Keratinocyte (primary cell): Measurements from ENCODE around the gene CEP95. TPM values are rescaled to one million over a fixed set of nuclear protein-coding genes. Genes with fewer than 3 reads are reported as not detected.

Experiments used
- DNase-seq: peaks from one replicate; pipeline ENCODE4 v3.0.0-alpha.2; 2011; ENCODE audit warnings: low read depth, missing footprints, low spot score
- FAIRE-seq: peaks from 2 replicates; lab custom pipeline; 2011; peaks lifted over from hg19 to GRCh38; lab: Jason Lieb, UNC
- H2AFZ ChIP-seq: 2 replicates; pipeline ENCODE4 v1.6.0; 2012; ENCODE audit warnings: low read length, control low read depth, inconsistent platforms; ENCODE audit not compliant: control insufficient read depth
- H3K27ac ChIP-seq: 2 replicates; pipeline ENCODE4 v1.5.1; 2011; ENCODE audit warnings: low read length; ENCODE audit not compliant: control insufficient read depth, insufficient read depth
- H3K27me3 ChIP-seq: 3 replicates; pipeline ENCODE4 v1.6.0; 2011; ENCODE audit warnings: low read length; ENCODE audit not compliant: control insufficient read depth, insufficient read depth; ENCODE audit errors: extremely low read depth
- H3K36me3 ChIP-seq, 2 experiments: 2 replicates in 1 of 2; 3 replicates in 1 of 2; pipeline ENCODE4 v1.5.1; 2011; ENCODE audit warnings: low read length in 2 of 2, mild to moderate bottlenecking in 1 of 2; ENCODE audit not compliant: control insufficient read depth in 2 of 2, insufficient read depth in 2 of 2; ENCODE audit errors: extremely low read depth in 1 of 2
- H3K4me1 ChIP-seq: 3 replicates; pipeline ENCODE4 v1.5.1; 2011; ENCODE audit warnings: low read length; ENCODE audit not compliant: control insufficient read depth, insufficient read depth; ENCODE audit errors: extremely low read depth
- H3K4me2 ChIP-seq: 3 replicates; pipeline ENCODE4 v1.6.0; 2011; ENCODE audit warnings: low read depth, low read length; ENCODE audit not compliant: control insufficient read depth, insufficient read depth; ENCODE audit errors: extremely low read depth
- H3K4me3 ChIP-seq, 3 experiments: fragments of 200-600 bp in 1 of 3; sonication (generic) in 1 of 3; 2 replicates in 2 of 3; 3 replicates in 1 of 3; pipeline ENCODE4 v1.5.1; 2011 to 2016; ENCODE audit warnings: low read length in 3 of 3, mild to moderate bottlenecking in 3 of 3, control low read depth in 2 of 3, inconsistent platforms in 1 of 3, low read depth in 1 of 3, mixed read lengths in 1 of 3, mixed run types in 1 of 3, moderate library complexity in 1 of 3; ENCODE audit not compliant: control insufficient read depth in 2 of 3, insufficient read depth in 2 of 3; ENCODE audit errors: extremely low read depth in 1 of 3
- H3K79me2 ChIP-seq: 2 replicates; pipeline ENCODE4 v1.6.0; 2012; ENCODE audit warnings: low read length; ENCODE audit not compliant: control insufficient read depth, insufficient read depth
- H3K9ac ChIP-seq: 3 replicates; pipeline ENCODE4 v1.6.0; 2011; ENCODE audit warnings: low read length; ENCODE audit not compliant: control insufficient read depth, insufficient read depth; ENCODE audit errors: extremely low read depth
- H3K9me1 ChIP-seq: 3 replicates; pipeline ENCODE4 v1.6.0; 2011; ENCODE audit warnings: low read length; ENCODE audit not compliant: control insufficient read depth, insufficient read depth; ENCODE audit errors: extremely low read depth
- H3K9me3 ChIP-seq: 2 replicates; pipeline ENCODE4 v1.5.1; 2012; ENCODE audit warnings: low read depth, low read length; ENCODE audit not compliant: control insufficient read depth
- H4K20me1 ChIP-seq: 3 replicates; pipeline ENCODE4 v1.6.0; 2011; ENCODE audit warnings: low read length; ENCODE audit not compliant: control insufficient read depth, insufficient read depth; ENCODE audit errors: extremely low read depth
- CTCF ChIP-seq, 3 experiments: IDR thresholded peaks in 1 of 3; conservative IDR thresholded peaks in 1 of 3; optimal IDR thresholded peaks in 1 of 3; 2 replicates in 2 of 3; 3 replicates in 1 of 3; pipeline versions ENCODE3 to v1.5.1; 2011; ENCODE audit warnings: low read length in 3 of 3, mild to moderate bottlenecking in 3 of 3, moderate library complexity in 2 of 3, control low read depth in 1 of 3, inconsistent platforms in 1 of 3; ENCODE audit not compliant: insufficient read depth in 2 of 3; ENCODE audit errors: extremely low read depth in 1 of 3
- EZH2 ChIP-seq: IDR thresholded peaks from one replicate; pipeline ENCODE4 v1.6.1; 2012; ENCODE audit warnings: inconsistent platforms, mild to moderate bottlenecking, low read length, moderate library complexity
- dilution Hi-C: fragments of 300-500 bp; cut with MboI; formaldehyde crosslinking; loops from one replicate; pipeline ENCODE4 v1.7.0; 2020; ENCODE audit warnings: low sequenced_read_pairs; ENCODE audit not compliant: extremely low pct_ligation_motif_present
- polyA plus RNA-seq, 5 experiments: library from polyadenylated mRNA; depleted of rRNA in 3 of 5; stranded (reverse) in 3 of 5; stranded (forward) in 1 of 5; unstranded in 1 of 5; fragments of >200 nt; gene quantifications; 1 replicate in 1 of 5; 2 replicates in 3 of 5; 3 replicates in 1 of 5; pipeline versions ENCODE4 v1.2.1 to v1.2.3, GENCODE V29; 2011 to 2012; ENCODE audit warnings: missing spikeins in 2 of 5, low read depth in 1 of 5, low replicate concordance in 1 of 5

Gene CEP95
- polyA plus RNA-seq, 1 donor (not counting 4 experiments of a cell fraction or from before 2014, with no cell fraction given) = 31.6 TPM

DNA sequence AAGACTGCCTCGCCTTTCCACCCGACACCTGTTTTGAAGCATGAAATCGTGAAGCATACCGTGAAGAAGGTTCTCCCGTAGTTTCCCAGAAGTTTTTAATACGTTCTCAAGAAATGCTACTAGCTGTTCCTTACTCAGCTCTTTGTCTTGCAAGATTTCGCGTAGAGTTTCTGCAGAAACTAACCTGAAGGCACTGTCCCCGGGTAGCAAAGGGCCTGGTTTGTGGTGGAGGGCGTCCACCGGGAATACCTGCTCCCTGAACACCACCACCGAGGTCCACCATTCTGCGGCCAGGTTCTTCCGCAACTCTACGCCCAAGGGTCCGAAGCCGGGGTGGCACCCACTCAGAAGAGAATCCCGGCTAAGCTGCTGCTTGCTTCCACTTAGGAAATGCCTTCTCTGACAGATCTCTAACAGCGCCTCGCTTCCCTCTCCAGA lies 10.4 kb upstream of the CEP95 start:
- dilution Hi-C loops = no loop called here
- no peaks in the 10 kb centered on the region for H3K9me1 ChIP-seq
- peaks cover 46% of the 10 kb centered on the region for H3K79me2 ChIP-seq
- H3K4me3 ChIP-seq = peak overlapping the region; percentile 56 to 71 (median 59)
- TF ChIP-seq CTCF (optimal IDR thresholded peaks at IDR 0.05 in 1 of 3, IDR thresholded peaks at IDR 0.05 in 1 of 3, conservative IDR thresholded peaks at IDR 0.05 in 1 of 3; ENCODE audit: extremely low read depth in 1 of 3, insufficient read depth in 2 of 3, low read length in 3 of 3) = no peak
- no peak for TF ChIP-seq EZH2
- peak overlapping the region; percentile 82 for H3K9ac ChIP-seq
- H4K20me1 ChIP-seq = peaks cover 7% of the 10 kb centered on the region
- FAIRE-seq = no peak
- peak overlapping the region; percentile 84 for H3K27ac ChIP-seq
- peaks cover 56% of the 10 kb centered on the region for H3K4me1 ChIP-seq
- DNase-seq = no peak
- no peaks in the 10 kb centered on the region for H3K27me3 ChIP-seq
- H3K36me3 ChIP-seq = peaks cover 7 to 29% of the 10 kb centered on the region in 2 experiments
- no peaks in the 10 kb centered on the region for H3K9me3 ChIP-seq
- peak overlapping the region; percentile 94 for H2AFZ ChIP-seq
- H3K4me2 ChIP-seq = peak overlapping the region; percentile 81

GRCh38 chr17:64496786-64497564 lies 9.8 kb upstream of the CEP95 start, which contains the start of gene POLG2:
Gene POLG2, minus strand, starts transcription at chr17:64497054. Its CDS starts 86 bp downstream, at chr17:64496968.
- Histone ChIP-seq H3K4me2 (peak within 1 kb of the TSS; percentile 81), H3K79me2 (peaks cover 51% of the 10 kb centered on the region), H3K27ac (peak within 1 kb of the TSS; percentile 84), H3K36me3 (peaks cover 9 to 31% of the 10 kb centered on the region in 2 experiments), H3K9me3 (no peaks in the 10 kb centered on the region), H3K4me1 (peaks cover 61% of the 10 kb centered on the region), H3K9ac (peak within 1 kb of the TSS; percentile 82), H2AFZ (peak within 1 kb of the TSS; percentile 94), H3K4me3 (peak within 1 kb of the TSS; percentile 56 to 71 (median 59)), H3K9me1 (no peaks in the 10 kb centered on the region), H4K20me1 (peaks cover 13% of the 10 kb centered on the region), H3K27me3 (no peaks in the 10 kb centered on the region)
- dilution Hi-C loops = no loop called here
- TF ChIP-seq EZH2 (no peak), CTCF (optimal IDR thresholded peaks at IDR 0.05 in 1 of 3, IDR thresholded peaks at IDR 0.05 in 1 of 3, conservative IDR thresholded peaks at IDR 0.05 in 1 of 3; ENCODE audit: extremely low read depth in 1 of 3, insufficient read depth in 2 of 3, low read length in 3 of 3) (peak; percentile 51 to 62 (median 51))
- FAIRE-seq (no peak), DNase-seq (peak; percentile 69)
